NCI-H526 treated with DMSO at 0.1 percent for 48 hours (cell line): ENCODE data around the gene TLN1.
A peak's percentile ranks its signal among the peaks of the same experiment; 100 is the strongest.

Experiments
- DNase-seq: peaks from one replicate; lab custom pipeline; 2025; lab: John Stamatoyannopoulos, UW

TLN1 gene

GRCh38 chr9:35732185-35732799, at the start of gene TLN1, which contains the start of gene CREB3:
TSS of gene TLN1 (minus strand) at chr9:35732195. CDS start at chr9:35725694, 6,501 bp downstream.
TSS of gene CREB3 (plus strand) at chr9:35732666. CDS start at chr9:35732773, 107 bp downstream.
- peak; percentile 95 for DNase-seq

DNA sequence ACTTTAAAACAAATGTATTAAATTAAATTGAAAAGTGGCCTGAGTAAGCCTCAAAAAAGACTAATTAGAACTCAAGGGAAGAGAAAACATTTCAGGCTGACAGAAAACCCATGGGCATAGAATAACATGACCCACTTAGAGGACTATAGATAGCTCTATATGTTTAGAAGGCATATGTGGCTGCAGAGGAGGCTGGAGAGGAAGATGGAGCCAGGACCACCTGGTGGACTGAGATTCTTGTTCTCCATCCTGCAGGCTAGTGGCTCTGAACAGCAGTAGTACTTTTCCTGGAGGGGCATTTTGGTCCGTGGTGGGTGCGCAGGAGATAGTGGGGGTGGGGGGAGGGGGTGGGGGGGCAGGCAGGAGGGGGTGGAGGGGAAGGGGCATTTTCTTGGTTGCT, 49.1 kb upstream of the TLN1 start:
- no peak for DNase-seq

GRCh38 chr9:35778496-35778895, 46.5 kb upstream of the TLN1 start:
- no peak for DNase-seq

DNA sequence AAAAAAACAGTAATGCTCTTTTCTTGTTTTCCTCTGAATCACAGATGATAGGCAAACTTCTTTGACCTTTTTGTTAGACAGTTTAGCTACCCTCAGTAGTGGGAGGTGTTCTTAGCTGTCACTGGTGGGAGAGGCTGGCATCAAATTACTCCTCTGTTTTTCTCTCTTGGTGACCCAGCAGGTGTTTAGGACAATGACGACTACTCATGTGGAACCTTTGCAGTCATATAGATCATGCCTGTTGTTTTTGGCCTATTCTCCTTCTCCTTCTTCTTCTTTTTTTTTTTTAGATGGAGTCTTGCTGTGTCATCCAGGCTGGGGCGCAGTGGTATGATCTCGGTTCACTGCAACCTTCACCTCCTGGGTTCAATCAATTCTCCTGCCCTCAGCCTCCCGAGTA, 44.0 kb upstream of the TLN1 start:
- DNase-seq, result peak; percentile 68

GRCh38 chr9:35774907-35775635, 43.1 kb upstream of the TLN1 start:
- no peak for DNase-seq

- no peak for DNase-seq
Observed at GRCh38 chr9:35771943-35772342, 39.9 kb upstream of the TLN1 start.

DNA sequence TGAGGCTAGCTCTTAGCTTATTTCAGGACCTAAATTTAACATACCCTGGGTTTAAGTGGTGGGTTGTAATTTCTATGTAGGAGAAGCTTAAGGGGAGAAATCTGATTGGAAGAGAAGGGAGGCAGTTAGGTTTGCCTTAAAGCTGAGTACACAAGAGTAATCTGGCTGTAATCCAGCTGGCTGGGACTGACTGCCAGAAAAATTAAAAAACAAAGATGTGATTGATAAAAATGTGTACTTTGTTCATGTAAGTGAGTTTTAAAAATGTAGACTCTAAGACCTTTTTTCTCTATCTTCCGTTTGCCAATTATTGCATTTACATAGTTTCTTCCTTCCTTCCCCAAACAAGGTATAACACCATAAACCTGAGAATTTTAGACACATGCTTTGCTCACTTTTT, 39.5 kb upstream of the TLN1 start:
- no peak for DNase-seq

DNA sequence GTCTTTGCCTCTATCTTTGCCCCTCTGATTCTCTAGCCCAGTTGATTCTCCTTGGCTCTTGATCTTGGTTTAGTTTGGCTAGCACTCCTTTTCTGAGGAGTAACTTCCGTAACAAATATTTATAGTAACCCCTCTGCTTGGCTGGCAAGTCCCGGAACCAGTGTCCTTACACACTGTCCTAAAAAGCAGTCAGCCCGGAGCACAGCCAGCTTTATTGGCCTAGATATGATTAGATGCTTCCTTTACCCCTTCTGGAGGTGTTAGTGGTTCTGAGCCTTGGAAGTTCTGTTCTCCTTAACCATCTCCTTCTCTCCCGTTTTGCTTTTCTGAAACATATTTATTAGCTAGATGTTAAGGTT, 39.1 kb upstream of the TLN1 start:
- no peak for DNase-seq

DNA sequence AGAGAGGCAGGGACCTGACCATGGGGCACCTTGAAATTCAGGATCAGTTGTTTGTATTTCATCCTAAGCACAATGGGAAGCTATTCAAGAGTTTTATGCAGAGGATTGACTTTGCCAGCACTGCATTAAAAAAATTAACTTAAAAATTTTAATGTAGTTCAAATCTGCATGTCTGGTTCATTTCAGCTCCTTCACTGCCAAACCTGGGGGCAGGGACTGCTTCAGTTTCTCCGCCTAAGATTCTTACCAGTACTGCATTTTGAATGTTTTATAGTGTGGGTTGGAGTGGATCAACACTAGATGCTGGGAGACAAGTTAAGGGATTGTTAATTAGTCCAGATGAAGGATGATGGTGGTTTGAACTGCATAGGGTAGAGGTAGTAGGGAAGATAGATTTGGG, 37.8 kb upstream of the TLN1 start:
- DNase-seq, result no peak

DNA sequence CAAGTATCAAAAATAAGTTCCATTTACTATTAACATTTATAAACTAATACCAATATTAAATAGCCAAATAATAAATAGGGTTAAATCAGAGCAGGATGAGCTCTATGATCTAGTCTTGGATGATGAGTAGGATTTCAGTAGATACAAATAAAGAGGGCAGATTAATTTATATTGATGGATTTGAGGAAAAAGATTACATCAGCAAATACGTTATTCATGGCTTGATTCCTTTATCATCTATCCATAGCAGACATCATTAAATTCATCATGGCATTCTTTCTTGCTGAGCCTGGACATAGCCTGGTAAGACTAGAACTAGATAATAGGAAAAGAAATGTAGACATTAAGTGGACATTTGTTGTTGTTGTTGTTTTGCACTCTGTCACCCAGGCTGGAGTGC, 35.5 kb upstream of the TLN1 start:
- no peak for DNase-seq

GRCh38 chr9:35766997-35767396, 35.0 kb upstream of the TLN1 start:
- no peak for DNase-seq

- DNase-seq, result no peak
Observed at GRCh38 chr9:35763803-35764202, 31.8 kb upstream of the TLN1 start.

DNA sequence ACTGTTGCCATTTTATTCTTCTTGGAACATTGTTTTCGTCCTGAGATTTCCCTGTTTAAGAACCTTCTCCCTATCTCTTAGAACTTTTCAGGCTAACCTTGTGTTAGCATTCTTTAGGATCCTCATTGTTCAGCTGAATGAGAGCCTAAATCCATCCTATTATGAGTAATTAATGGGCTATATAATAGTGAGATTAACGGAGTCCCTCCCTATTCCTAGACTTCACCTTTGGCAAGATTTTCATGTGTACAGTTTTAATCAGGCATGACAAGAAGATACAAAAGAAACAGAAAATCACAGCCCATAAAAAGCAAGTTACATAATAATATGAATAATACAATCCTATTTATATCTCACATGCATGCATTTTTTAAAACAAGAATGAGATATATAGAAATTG, 31.2 kb upstream of the TLN1 start:
- no peak for DNase-seq

GRCh38 chr9:35760651-35761050, 28.7 kb upstream of the TLN1 start:
- DNase-seq, result no peak

- no peak for DNase-seq
Observed at GRCh38 chr9:35759795-35760194, 27.8 kb upstream of the TLN1 start.

GRCh38 chr9:35758475-35759050, 26.6 kb upstream of the TLN1 start:
- no peak for DNase-seq

GRCh38 chr9:35757892-35758275, 25.9 kb upstream of the TLN1 start:
- no peak for DNase-seq

- peak; percentile 31 for DNase-seq
Observed at GRCh38 chr9:35757226-35757891, 25.4 kb upstream of the TLN1 start.

DNA sequence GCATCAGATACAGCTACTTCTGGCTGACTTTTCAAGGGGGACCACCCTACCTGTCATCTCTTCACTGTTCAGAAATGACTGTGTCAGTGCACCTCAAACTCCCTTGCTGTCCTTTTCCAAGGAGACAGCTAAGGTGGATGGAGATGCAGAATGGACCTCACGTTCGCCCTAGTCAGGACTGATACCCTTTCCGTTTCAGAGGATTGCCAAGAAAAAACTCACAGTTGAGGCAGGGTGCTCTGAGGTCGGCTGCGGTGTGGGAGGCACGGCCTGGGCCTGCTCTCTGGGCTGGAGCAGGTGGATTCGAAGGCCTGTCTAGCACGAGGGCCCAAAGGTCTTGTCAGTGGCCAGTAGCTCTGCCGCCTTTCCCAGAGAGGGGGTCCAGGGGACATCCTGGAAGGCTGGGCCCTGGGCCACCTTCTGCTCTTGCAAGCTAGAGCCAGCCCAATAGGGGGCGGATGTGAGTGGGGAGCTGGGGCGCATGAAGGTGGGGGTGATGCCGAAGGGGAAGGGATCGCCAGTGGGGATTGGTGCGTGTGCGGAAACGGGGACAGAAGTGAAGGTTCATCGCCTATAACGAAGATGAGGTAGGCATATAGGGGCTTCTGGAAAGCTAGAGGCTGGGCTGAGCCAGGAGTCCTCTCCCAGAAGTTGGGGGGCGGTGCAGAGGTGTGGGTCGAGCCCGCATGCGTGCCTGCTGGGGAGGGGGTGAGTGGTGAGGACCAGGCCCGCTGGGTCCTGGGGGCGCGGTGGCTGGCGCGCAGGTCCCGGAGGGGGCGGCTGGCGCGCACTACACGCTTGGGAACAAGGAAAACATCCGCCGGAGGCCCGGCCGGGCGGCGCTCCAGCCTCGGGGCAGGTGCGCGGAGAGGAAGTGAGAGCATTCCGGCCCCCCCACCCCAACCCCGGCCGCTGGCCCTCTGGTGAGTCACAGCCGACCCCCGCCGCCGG, 24.6 kb upstream of the TLN1 start:
- peak; percentile 56 for DNase-seq

GRCh38 chr9:35755071-35755470, 23.1 kb upstream of the TLN1 start:
- DNase-seq, result no peak

GRCh38 chr9:35754264-35754663, 22.3 kb upstream of the TLN1 start, which contains the start of gene MSMP:
TSS of gene MSMP (minus strand) at chr9:35754276. CDS start at chr9:35754129, 147 bp downstream.
- no peak for DNase-seq

GRCh38 chr9:35753466-35753865, 21.5 kb upstream of the TLN1 start:
- no peak for DNase-seq
